Measurements from ENCODE around the gene PLEKHA6.

The PLEKHA6 gene

GRCh38 chr1:204192589-204193352 is 167.0 kb downstream of the PLEKHA6 start:
- TF ChIP-seq CTCF (IDR thresholded peaks at IDR 0.05), result no peak

- no peak for TF ChIP-seq CTCF (IDR thresholded peaks at IDR 0.05)
These were observed 167.7 kb downstream of the PLEKHA6 start for GRCh38 chr1:204192046-204192445.

GRCh38 chr1:204191456-204191855 is 168.3 kb downstream of the PLEKHA6 start:
- no peak for TF ChIP-seq CTCF (IDR thresholded peaks at IDR 0.05)

GRCh38 chr1:204190212-204191211 is 169.2 kb downstream of the PLEKHA6 start:
- TF ChIP-seq CTCF (IDR thresholded peaks at IDR 0.05), result no peak

GRCh38 chr1:204188959-204189639 is 170.6 kb downstream of the PLEKHA6 start:
- TF ChIP-seq CTCF (IDR thresholded peaks at IDR 0.05), result no peak

GRCh38 chr1:204186597-204186996 is 173.1 kb downstream of the PLEKHA6 start:
- TF ChIP-seq CTCF (IDR thresholded peaks at IDR 0.05), result no peak

- TF ChIP-seq CTCF (IDR thresholded peaks at IDR 0.05), result no peak
These were observed 178.6 kb downstream of the PLEKHA6 start for GRCh38 chr1:204181116-204181515.
